Stimulated activated CD4-positive, alpha-beta T cell treated with anti-CD3 and anti-CD28 coated beads, Interleukin-2, amount 100 ng/mL, for 48 hours (primary cell): Measurements from ENCODE around the gene BCL6.

Source experiments
- DNase-seq, 2 donors: peaks; one replicate each; pipeline ENCODE4 v3.0.0-alpha.2; 2020

The BCL6 gene

GRCh38 chr3:187745201-187746058 lies at the start of gene BCL6:
TSS of gene BCL6 (minus strand) at chr3:187745468. CDS start at chr3:187733693, 11,775 bp downstream.
- DNase-seq, result peak; percentile 76 to 78

DNA sequence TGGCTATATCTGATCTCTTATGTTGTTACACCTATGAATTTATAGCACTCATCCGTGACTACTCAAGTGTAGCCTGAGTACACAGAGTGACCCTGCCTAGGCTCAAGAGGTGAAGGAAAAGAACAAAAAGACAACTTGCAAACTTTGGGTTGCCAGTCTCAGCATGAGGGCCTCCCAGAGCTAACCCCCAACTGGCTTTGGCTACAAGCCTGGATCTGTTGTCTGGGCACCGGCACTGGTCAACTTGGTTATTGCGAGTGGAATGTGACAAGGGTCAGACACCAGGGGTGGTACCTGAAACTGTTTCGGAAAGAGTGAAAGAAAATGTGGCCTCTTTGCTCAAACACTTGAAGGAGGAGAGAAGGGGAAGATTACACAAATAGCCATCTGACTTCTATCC lies 49.5 kb upstream of the BCL6 start:
- DNase-seq, result no peak

GRCh38 chr3:187793618-187794017 lies 48.4 kb upstream of the BCL6 start:
- DNase-seq, result no peak

GRCh38 chr3:187792521-187792920 lies 47.3 kb upstream of the BCL6 start:
- DNase-seq, result no peak

- no peak for DNase-seq
Measured at GRCh38 chr3:187789872-187790271, 44.6 kb upstream of the BCL6 start.

DNA sequence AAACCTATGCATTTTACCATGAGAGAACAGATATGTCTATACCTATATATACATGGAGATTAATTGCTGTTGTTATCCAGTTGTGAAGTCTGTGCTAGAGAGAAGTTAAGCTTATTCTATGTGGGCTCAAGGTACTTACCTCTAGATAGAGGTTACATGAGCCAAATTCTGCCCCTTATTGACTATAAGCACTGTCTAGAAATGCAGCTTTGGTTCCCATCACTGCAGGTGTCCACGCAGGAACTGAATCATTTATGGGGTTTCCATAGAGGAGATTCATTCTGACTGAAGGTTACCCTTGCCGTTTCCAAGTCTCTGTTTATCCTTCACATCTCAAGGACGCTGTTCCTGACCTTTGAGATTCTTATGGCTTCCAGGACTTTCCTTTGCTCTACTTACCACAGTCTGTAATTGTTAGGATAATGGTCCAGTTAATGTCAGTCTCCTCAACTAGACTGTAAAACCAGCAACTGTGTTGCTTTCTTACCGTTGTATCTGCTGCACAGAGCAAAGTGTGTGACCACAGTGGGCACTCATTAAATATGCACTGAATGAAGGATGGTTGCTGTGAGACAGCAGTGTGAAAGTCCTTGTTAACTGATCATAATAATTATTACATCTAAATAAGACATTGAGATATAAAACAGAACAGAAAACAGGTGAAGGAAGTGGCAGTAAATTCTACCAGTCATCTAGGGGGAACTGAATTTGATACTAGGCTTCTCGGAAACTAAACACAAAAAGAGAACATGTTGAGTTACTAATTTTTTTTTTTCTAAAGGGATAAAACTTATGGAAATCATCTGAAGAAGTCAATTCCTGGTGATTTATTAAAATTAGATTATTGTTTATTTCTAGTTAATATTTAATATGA lies 44.0 kb upstream of the BCL6 start:
- DNase-seq, result no peak

GRCh38 chr3:187783098-187783497 lies 37.8 kb upstream of the BCL6 start:
- no peak for DNase-seq

- no peak for DNase-seq
Measured at GRCh38 chr3:187782006-187782405, 36.7 kb upstream of the BCL6 start.

- DNase-seq, result no peak
Measured at GRCh38 chr3:187781001-187781400, 35.7 kb upstream of the BCL6 start.

- DNase-seq, result no peak
Measured at GRCh38 chr3:187778726-187779125, 33.5 kb upstream of the BCL6 start.

- DNase-seq, result no peak
Measured at GRCh38 chr3:187777331-187777941, 32.2 kb upstream of the BCL6 start.

DNA sequence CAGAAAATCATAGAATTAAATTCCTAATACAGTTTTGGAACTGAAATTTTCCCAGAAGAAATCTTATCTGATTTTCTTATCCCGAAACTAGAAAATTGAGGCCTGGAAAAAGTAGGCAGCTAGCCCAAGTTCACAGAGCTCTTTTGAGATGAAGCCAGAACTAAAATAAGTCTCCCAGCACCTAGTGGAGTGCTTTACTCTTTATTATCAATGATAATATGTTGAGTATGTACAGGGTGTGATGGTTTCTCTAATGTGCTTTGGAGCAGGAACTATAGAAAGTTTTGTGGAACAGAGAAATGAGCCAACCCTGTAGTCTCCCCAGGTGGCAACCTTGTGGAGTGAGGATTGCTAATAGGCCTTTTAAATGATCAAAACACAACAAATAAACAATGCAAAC lies 30.3 kb upstream of the BCL6 start:
- no peak for DNase-seq

DNA sequence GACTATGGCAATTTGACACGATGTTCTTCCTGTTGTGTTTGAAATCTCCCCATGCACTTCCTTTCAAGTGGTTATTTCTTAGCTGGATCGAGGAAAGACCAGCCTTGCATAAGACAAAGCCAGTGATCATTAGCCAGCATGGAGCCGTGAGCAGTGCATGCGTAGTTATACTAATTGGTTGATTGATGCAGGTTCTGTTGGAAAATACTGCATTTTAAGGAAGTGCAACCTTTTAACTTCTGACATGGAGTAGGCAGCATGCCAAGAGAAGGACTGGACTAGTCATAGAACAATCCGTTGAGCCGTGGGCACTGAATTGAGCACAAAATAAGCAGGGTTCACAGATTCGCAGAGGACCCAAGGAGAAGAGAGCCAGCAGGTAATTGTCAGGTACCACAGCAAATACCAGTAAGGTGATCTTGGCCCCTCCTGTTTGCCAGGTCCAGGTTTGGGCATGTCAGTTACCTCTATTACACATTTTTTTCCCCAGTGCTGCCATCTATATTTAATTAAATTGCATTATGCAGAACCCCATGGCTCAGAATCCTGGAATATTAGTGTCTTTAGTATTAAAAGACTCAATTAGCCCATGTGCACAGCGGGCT lies 29.0 kb upstream of the BCL6 start:
- DNase-seq, result no peak

GRCh38 chr3:187773233-187774184 lies 28.2 kb upstream of the BCL6 start:
- no peak for DNase-seq

GRCh38 chr3:187770224-187770623 lies 25.0 kb upstream of the BCL6 start:
- DNase-seq, result no peak

DNA sequence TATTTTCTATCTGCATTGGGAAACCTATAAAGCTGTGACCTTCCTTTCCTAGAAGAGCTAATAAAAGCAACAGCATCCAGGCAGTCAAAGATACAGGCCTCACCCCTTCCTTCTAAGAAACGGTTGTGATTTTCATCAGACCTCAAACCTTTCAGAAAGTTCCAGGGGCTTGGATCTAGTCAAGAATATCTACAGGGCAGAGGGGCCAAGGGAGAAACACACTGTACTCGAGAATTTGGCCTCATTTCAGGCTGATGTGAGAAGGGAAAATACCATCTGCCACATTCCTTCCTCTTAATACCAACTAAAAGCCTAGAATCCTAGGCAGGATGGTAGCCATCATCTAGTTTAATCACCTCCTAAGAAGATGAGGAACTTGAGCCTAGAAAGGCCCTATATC lies 24.5 kb upstream of the BCL6 start:
- DNase-seq, result no peak

DNA sequence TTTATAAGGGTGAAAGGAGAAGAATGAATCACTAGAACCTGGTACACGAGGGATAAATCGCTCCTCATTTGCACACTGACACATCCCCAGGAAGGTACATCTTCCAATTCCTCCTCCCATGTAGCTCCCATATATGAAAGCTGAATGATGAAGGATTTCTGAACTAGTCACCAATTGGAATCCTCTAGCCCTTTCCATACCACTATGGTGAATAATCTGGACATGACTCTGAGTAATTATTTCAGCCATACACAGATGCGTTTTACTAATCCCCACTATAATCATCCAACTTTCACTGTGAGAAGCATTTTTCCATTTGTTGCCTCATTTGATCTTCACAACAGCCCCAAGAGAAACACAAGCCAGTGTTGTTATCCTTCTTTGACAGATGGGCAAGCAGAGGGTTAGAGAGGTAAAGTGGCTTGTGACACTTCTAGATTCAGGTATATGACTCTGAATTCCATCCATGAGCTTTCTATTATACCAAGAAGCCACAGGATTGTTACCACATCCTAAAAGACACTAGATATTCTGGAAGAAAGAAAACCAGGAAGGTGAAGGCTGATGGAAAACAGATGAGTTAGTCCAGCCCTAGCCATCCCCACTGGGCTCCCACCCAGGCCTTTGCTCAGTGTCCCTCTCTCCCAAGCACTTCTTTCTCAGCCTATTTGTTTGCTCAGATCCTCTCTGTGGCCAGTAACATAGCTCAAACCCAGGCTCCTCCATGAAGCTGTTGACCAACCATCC lies 22.2 kb upstream of the BCL6 start:
- no peak for DNase-seq

- DNase-seq, result no peak
Measured at GRCh38 chr3:187765342-187765741, 20.1 kb upstream of the BCL6 start.

DNA sequence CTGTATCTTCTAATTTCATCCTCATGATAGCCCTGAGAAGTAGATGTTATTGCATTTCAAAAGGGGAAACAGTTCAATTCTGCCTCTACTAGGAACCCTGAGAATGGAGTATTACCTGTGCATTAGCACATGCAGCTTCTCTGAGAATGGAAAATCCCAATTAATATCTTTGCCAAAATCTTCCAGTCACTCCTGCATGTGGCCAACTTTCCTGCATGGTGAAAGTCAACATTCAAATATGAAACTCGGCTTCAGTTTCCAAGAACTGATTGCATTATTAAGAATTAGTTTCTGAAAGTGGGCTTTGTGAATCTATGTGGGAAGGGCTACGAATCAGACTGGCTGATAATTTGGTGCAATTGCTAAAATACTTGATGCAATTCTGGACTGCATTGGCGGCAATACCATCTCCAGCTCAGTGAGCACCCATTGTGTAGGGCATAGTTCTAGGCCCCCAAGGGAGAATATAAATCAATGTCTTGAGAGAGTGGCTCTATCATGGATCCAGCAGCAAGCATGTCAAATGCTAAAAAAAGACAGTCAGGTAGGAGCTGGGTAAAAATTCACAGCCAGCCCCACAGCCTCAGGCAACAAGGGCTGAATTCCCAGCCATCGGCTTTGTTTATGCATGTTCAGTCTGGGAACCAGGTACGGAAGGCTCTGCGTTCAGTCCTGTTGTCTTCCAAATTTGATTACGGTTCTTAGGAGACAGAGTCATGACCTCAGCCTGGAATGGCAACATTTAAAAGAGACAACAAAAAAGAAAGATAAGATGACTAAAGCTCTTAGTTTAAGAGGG lies 18.8 kb upstream of the BCL6 start:
- no peak for DNase-seq

DNA sequence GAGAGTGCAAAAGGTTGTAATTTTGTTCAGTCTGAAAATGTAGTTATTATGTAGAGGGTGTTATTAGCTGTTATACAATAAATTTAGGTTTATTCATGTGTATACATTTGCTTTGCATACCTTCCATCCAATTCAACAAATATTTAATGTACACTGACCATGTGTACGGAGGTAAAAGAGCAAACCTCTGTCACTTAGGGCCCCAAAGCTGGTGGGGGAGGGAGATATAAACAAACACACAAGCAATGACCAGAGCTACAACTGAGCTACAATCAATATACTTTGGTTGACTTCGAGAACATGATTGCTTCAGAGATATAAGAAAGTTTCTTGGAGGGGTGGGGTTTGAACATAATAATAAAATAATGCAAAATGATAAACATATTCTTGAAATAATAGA lies 17.5 kb upstream of the BCL6 start:
- DNase-seq, result no peak
